MV-4-11 (cell line): ENCODE measurements around the gene MTRR.

ENCODE experiments used
- DNase-seq: peaks from one replicate; lab custom pipeline; 2025; lab: John Stamatoyannopoulos, UW

The MTRR gene

GRCh38 chr5:7857361-7857760 is 11.6 kb upstream of the MTRR start:
- no peak for DNase-seq

- DNase-seq: no peak
These were observed 10.9 kb upstream of the MTRR start for GRCh38 chr5:7857926-7858632.

DNA sequence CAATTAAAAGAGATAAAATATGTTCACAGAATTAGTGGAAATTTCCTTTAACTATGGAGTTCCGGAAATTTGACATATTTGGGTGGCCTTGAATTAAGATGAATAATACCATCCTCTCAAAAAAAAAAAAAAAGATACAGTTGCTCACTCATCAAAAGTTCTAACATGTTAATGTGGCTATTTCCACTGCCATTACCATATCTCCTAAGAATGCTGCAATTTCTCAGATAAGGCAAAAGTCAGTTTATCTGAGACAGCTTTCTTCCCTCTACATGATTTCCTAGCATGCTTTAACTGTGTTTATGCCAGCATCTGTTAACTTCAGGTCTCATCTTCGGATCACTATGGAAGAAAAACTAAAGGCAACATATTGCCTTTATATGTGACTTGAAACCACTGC is 2.8 kb upstream of the MTRR start:
- no peak for DNase-seq

GRCh38 chr5:7867260-7867659 is 1.7 kb upstream of the MTRR start:
- no peak for DNase-seq

GRCh38 chr5:7868427-7868772 is 548 bp upstream of the MTRR start:
- DNase-seq: no peak

DNA sequence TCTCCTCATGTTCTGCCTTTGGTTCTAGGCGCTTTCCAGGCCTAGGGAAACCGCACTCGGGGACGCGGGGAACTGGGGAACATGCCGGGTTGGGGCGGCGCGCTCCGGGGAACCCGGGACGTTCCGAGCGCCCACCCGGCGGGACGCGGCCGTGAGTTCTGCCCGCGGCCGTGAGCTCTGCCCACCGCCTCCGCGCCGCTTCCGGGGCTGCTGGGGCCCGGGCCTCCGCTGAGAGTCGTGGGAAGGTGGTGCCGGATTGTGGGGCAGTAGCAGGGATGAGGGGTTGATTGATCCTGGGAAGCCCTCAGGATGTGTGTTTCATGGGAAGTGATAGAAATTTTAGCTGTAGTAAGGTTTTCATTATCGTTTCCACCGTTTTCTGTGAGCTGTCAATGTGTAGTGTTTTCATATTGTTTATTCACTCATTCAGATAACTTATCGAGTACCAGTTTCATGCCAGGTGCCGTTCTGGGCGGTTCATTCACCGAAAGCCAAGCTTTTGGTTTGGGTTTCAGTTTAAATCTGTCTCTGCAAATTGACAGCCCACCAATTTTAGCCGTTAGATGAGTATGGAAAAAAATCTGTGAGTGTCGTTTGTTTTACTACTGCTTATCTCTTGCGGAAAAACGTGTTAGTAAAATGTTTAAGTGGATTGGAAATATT is 657 bp downstream of the MTRR start:
- DNase-seq: no peak

DNA sequence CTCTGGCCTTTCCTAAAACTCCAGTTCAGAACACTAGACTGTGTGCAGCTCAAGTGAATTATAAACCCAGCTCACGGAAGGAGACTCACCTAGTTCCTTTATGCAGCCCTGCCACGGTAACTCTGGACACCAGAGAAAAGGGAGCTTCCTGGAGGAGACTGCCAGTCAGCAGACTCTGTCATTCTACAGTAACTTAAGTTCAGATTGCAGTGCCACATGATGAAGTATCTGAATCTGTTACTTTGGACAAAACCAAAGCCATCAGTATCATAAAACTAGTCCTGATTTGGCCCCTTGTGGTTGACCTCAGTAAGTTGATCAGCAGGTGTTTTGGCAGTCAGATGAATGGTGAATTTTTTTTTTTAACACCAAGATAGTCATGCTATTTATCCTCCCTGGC is 2.7 kb downstream of the MTRR start:
- DNase-seq: no peak

DNA sequence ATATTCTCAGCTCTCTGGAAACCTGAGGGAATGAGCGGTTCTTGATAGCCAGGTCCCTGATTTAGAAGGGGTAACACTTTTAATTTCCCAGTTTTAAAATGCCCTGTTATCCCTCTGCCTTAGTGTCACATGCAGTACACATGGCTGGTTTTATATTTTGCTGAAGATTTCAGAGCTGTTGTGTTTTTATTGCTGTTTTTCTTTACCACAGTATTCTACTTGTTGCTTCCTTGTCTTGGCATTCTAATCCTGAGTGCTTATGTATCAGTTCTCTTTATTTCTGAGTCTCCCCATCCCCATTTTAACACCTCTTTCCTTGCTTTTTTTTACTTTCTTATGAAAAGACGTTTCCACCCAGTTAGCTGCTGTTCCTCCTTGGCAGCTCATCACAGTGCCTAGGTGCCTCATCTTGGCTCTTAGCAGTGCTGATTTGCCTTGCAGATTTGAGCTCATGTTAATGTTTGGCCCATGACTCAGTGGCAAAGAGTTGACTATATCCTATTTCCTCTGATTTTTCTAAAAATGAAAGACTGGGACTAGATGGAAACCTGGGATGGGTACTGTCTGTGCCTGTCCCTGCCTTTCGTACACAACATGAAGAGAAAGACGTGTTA is 3.7 kb downstream of the MTRR start:
- DNase-seq: no peak

- no peak for DNase-seq
These were observed 4.3 kb downstream of the MTRR start for GRCh38 chr5:7873216-7873615.

GRCh38 chr5:7874639-7875038 is 5.7 kb downstream of the MTRR start:
- DNase-seq: no peak

GRCh38 chr5:7875151-7875550 is 6.2 kb downstream of the MTRR start:
- no peak for DNase-seq

DNA sequence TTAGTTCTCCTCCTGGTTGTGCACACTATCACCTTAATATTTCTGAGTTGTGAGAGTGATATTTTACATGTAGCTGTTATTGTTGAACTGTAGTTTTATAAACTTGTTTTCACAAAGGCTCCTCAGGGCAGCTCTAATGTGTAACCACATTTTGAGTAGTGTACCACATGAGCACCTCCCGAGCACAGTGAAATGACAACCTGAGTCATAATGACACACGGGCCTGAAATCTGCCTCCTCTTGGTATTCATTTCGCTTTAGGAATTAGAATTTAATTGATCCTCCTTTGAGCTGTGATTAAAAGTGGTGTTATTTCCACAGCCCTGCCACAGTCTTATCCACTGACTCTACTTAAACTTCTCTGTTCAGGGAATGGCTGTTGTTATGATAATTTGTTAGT is 7.9 kb downstream of the MTRR start:
- peak; percentile 18 for DNase-seq

DNA sequence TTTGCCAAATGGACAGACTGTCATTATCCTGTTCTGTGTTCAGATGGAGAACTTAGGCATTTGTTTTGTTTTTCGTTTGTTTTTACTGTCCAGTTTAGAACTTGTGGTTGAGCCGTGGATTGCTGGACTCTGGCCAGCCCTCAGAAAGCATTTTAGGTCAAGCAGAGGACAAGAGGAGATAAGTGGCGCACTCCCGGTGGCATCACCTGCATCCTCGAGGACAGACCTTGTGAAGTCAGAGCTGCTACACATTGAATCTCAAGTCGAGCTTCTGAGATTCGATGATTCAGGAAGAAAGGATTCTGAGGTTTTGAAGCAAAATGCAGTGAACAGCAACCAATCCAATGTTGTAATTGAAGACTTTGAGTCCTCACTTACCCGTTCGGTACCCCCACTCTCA is 8.9 kb downstream of the MTRR start:
- no peak for DNase-seq

DNA sequence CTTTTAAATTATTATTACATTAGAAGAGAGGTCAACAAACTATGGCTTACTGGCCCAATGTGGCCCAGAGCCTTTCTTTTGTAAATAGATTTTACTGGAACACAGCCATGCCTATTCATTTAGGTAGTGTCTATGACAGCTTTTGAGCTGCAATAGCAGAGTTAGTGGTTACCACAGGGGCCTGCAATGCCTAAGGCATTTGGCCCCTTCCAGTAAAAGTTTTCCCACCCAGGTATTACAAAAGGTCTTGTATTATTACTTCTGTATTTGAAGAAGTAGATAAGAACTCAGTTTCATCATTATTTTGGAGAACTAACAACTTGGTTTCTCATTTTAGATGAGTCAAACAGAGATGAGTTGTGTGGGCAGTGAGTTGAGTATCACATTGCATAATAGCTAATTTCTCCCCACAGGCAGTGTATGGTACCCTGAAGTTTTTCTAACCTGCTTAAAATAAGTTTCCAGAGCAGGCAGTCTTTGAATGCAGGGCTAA is 9.5 kb downstream of the MTRR start:
- peak; percentile 96 for DNase-seq

GRCh38 chr5:7881091-7881490 is 12.1 kb downstream of the MTRR start:
- peak; percentile 45 for DNase-seq

DNA sequence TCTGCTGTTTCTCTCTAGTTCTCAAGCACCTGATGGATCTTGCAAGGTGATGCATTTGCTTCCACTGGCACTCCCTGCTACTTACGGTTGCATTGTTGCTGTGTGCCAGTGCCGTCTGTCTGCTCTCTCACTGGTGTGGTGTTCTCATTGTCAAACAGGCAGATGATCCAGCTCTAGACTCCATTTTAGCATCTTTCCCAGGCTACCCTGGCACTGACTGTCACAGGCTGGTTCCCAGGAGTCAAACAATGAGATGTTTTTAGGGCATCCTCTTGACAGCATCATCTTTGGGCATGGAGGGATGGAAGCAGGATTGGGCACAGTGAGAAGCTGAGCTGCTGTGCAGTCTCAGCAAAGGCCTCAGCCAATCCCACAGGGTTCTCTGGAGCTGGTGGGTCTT is 12.9 kb downstream of the MTRR start:
- DNase-seq: no peak

GRCh38 chr5:7882926-7883325 is 14.0 kb downstream of the MTRR start:
- DNase-seq: no peak

- DNase-seq: no peak
These were observed 15.7 kb downstream of the MTRR start for GRCh38 chr5:7884491-7885267.

DNA sequence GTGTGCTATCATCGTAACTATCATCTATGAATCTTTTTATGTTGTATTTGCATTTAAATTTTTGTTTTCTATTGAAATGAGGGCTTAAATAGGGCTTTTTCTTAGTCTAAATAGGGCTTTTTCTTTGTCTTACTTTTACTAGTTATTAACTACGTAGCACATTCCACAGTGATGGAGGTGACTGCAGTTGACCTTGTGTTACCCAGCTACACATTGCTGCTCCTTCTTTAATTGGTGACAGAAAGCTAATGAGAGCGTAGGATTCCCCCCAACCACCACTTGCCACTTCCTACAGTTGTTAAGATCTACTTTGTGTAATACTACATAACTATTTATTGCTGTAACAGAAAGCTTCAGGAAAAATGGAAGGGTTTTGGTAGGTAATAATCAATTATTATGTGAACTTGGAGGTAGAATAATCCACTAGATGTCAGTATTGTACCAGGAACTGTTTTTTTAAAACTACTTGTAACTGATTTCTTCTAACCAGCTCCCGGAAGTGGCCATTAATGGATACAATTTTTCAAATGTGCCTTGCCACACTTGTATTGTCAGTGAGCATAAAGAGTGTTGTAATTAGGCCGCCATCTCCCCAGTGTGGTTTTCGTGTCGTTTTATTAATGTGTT is 18.0 kb downstream of the MTRR start:
- DNase-seq: peak; percentile 16

- DNase-seq: no peak
These were observed 20.0 kb downstream of the MTRR start for GRCh38 chr5:7888901-7889300.

DNA sequence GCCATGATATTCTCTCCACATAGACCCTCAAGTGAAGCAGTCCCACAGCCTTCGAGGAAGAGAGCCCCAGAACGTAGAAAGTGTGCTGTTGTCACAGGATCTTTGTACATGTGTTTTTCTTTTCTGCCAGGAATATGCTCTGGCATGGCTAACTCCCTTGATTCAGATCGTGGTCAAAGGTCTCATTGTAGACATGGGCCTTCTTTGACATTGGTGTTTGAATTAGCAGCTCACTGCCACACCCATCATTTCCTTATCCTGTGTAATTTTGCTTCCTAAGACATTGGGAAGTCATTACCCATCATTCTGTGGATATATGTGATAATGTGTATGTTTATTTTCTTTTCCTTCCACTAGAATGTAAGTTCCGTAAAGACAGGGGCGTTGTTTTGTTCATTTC is 25.5 kb downstream of the MTRR start:
- DNase-seq: no peak

GRCh38 chr5:7894860-7895259 is 25.9 kb downstream of the MTRR start:
- DNase-seq: no peak
